Activated T-cell treated with anti-CD3 and anti-CD28 coated beads for 48 hours (primary cell): ENCODE results near the gene COL6A2.

Experiments
- DNase-seq: peaks from one replicate; pipeline ENCODE4 v3.0.0-alpha.2; 2020; ENCODE audit warnings: low read depth

Gene COL6A2

GRCh38 chr21:46114963-46115362 is 17.1 kb downstream of the COL6A2 start:
- DNase-seq: no peak

GRCh38 chr21:46115441-46116188 is 17.7 kb downstream of the COL6A2 start:
- DNase-seq: no peak

GRCh38 chr21:46116189-46116775 is 18.4 kb downstream of the COL6A2 start:
- DNase-seq: no peak

GRCh38 chr21:46116776-46117585 is 19.1 kb downstream of the COL6A2 start:
- DNase-seq: no peak

- DNase-seq: no peak
Measured at GRCh38 chr21:46117586-46118315, 19.8 kb downstream of the COL6A2 start.

GRCh38 chr21:46118316-46119143 is 20.6 kb downstream of the COL6A2 start:
- no peak for DNase-seq

- no peak for DNase-seq
Measured at GRCh38 chr21:46119144-46119636, 21.3 kb downstream of the COL6A2 start.

GRCh38 chr21:46119637-46120271 is 21.8 kb downstream of the COL6A2 start:
- DNase-seq: no peak

GRCh38 chr21:46120301-46121285 is 22.7 kb downstream of the COL6A2 start:
- no peak for DNase-seq

GRCh38 chr21:46121286-46122221 is 23.6 kb downstream of the COL6A2 start:
- no peak for DNase-seq

- DNase-seq: no peak
Measured at GRCh38 chr21:46122237-46122671, 24.3 kb downstream of the COL6A2 start.

- DNase-seq: no peak
Measured at GRCh38 chr21:46122758-46123683, 25.1 kb downstream of the COL6A2 start.

- DNase-seq: no peak
Measured at GRCh38 chr21:46124083-46124925, 26.4 kb downstream of the COL6A2 start.

GRCh38 chr21:46124926-46125845 is 27.3 kb downstream of the COL6A2 start:
- DNase-seq: no peak

GRCh38 chr21:46125846-46126301 is 28.0 kb downstream of the COL6A2 start:
- no peak for DNase-seq
